Astrocyte (in vitro differentiated cells and primary cell): ENCODE measurements around the gene IGSF21. TPM values are rescaled to one million over a fixed set of nuclear protein-coding genes. Genes with fewer than 3 reads are reported as not detected.

Source experiments
- DNase-seq: peaks from one replicate; pipeline ENCODE4 v3.0.0-alpha.2; 2010; ENCODE audit warnings: low read depth
- FAIRE-seq: peaks from 2 replicates; lab custom pipeline; 2011; peaks lifted over from hg19 to GRCh38; lab: Jason Lieb, UNC
- H2AFZ ChIP-seq: 2 replicates; pipeline ENCODE4 v1.6.0; 2012; ENCODE audit warnings: low read depth, low read length, inconsistent platforms
- H3K27ac ChIP-seq: 2 replicates; pipeline ENCODE4 v1.5.1; 2011; ENCODE audit warnings: low read depth, low read length, inconsistent platforms
- H3K27me3 ChIP-seq: 2 replicates; pipeline ENCODE4 v1.6.0; 2011; ENCODE audit warnings: low read length, inconsistent platforms; ENCODE audit not compliant: insufficient read depth
- H3K36me3 ChIP-seq: 2 replicates; pipeline ENCODE4 v1.5.1; 2011; ENCODE audit warnings: low read length, inconsistent platforms; ENCODE audit not compliant: insufficient read depth
- H3K4me1 ChIP-seq: 2 replicates; pipeline ENCODE4 v1.5.1; 2011; ENCODE audit warnings: low read length, inconsistent platforms; ENCODE audit not compliant: insufficient read depth
- H3K4me2 ChIP-seq: 2 replicates; pipeline ENCODE4 v1.6.0; 2012; ENCODE audit warnings: low read length, inconsistent platforms
- H3K4me3 ChIP-seq: 2 replicates; pipeline ENCODE4 v1.5.1; 2011; ENCODE audit warnings: low read depth, mild to moderate bottlenecking, low read length, inconsistent platforms; ENCODE audit not compliant: insufficient read depth
- H3K79me2 ChIP-seq: 2 replicates; pipeline ENCODE4 v1.6.0; 2012; ENCODE audit warnings: mild to moderate bottlenecking, low read length, inconsistent platforms; ENCODE audit not compliant: insufficient read depth
- H3K9ac ChIP-seq: 2 replicates; pipeline ENCODE4 v1.6.0; 2012; ENCODE audit warnings: mild to moderate bottlenecking, low read length, inconsistent platforms
- H3K9me3 ChIP-seq: 2 replicates; pipeline ENCODE4 v1.5.1; 2012; ENCODE audit warnings: low read depth, mild to moderate bottlenecking, low read length, inconsistent platforms; ENCODE audit not compliant: insufficient read depth
- H4K20me1 ChIP-seq: 2 replicates; pipeline ENCODE4 v1.6.0; 2012; ENCODE audit warnings: low read length, inconsistent platforms; ENCODE audit not compliant: insufficient read depth
- H3K27ac Mint-ChIP-seq: one replicate; pipeline ENCODE4 v1.8.0; 2021; ENCODE audit warnings: mild to moderate bottlenecking, mixed read lengths; ENCODE audit not compliant: unreplicated experiment
- H3K27me3 Mint-ChIP-seq: one replicate; pipeline ENCODE4 v1.8.0; 2021; ENCODE audit warnings: low read depth, mixed read lengths; ENCODE audit not compliant: unreplicated experiment
- H3K36me3 Mint-ChIP-seq: one replicate; pipeline ENCODE4 v1.8.0; 2021; ENCODE audit warnings: low read depth, mixed read lengths; ENCODE audit not compliant: unreplicated experiment
- H3K4me1 Mint-ChIP-seq: one replicate; pipeline ENCODE4 v1.8.0; 2021; ENCODE audit warnings: low read depth, mixed read lengths; ENCODE audit not compliant: unreplicated experiment
- H3K4me3 Mint-ChIP-seq: one replicate; pipeline ENCODE4 v1.8.0; 2021; ENCODE audit warnings: mild to moderate bottlenecking, moderate library complexity, mixed read lengths; ENCODE audit not compliant: unreplicated experiment
- H3K9me3 Mint-ChIP-seq: one replicate; pipeline ENCODE4 v1.8.0; 2021; ENCODE audit warnings: mild to moderate bottlenecking, mixed read lengths; ENCODE audit not compliant: unreplicated experiment
- EZH2 ChIP-seq: IDR thresholded peaks from 2 replicates; pipeline ENCODE4 v1.6.1; 2012; ENCODE audit warnings: mild to moderate bottlenecking, low read length, inconsistent platforms; ENCODE audit not compliant: insufficient read depth
- total RNA-seq: library from RNA; stranded (reverse); gene quantifications from 2 replicates; pipeline ENCODE4 v1.2.1, GENCODE V29; 2021
- TF ChIP-seq, protein P1 (sequence below): IDR thresholded peaks from 2 replicates; pipeline ENCODE4 v1.5.1; 2011; ENCODE audit warnings: low read depth, mild to moderate bottlenecking, inconsistent platforms, low read length, moderate library complexity; ENCODE audit not compliant: insufficient read depth

Gene IGSF21
- total RNA-seq, 1 donor from 2014 or later = not detected

DNA sequence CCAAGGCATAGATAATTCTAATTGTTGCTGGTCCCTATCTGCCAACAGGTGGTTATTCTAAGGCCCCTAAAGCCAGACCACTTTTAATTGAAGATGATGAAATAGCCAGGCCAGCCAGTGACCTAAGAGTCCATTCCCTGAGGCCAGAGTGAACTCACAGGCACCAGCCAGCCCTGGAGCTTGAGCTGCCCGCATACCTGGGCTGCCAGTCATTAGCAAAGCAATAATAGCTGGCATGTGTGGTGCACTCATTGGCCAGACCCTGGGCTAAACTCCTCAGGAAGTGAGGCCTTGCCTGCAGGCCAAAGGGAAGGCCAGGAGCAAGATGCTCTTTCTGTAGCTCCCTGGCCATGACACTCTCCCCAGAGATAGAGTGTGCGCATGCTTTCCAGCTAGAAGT is 192.8 kb downstream of the IGSF21 start:
- Mint-ChIP-seq H3K4me1 (no peaks in the 10 kb centered on the region), H3K27me3 (peaks cover 50% of the 10 kb centered on the region), H3K27ac (no peak overlapping the region), H3K9me3 (peaks cover 6% of the 10 kb centered on the region), H3K36me3 (no peaks in the 10 kb centered on the region), H3K4me3 (no peak overlapping the region)
- no peak overlapping the region for H3K4me3 ChIP-seq
- no peaks in the 10 kb centered on the region for H4K20me1 ChIP-seq
- H3K79me2 ChIP-seq = no peaks in the 10 kb centered on the region
- H3K4me2 ChIP-seq = no peak overlapping the region
- no peak overlapping the region for H3K9ac ChIP-seq
- no peaks in the 10 kb centered on the region for H3K27me3 ChIP-seq
- no peak overlapping the region for H2AFZ ChIP-seq
- FAIRE-seq (no peak), DNase-seq (no peak)
- H3K9me3 ChIP-seq = no peaks in the 10 kb centered on the region
- H3K36me3 ChIP-seq = no peaks in the 10 kb centered on the region
- H3K27ac ChIP-seq = no peak overlapping the region
- no peaks in the 10 kb centered on the region for H3K4me1 ChIP-seq
- TF ChIP-seq, protein P1, sequence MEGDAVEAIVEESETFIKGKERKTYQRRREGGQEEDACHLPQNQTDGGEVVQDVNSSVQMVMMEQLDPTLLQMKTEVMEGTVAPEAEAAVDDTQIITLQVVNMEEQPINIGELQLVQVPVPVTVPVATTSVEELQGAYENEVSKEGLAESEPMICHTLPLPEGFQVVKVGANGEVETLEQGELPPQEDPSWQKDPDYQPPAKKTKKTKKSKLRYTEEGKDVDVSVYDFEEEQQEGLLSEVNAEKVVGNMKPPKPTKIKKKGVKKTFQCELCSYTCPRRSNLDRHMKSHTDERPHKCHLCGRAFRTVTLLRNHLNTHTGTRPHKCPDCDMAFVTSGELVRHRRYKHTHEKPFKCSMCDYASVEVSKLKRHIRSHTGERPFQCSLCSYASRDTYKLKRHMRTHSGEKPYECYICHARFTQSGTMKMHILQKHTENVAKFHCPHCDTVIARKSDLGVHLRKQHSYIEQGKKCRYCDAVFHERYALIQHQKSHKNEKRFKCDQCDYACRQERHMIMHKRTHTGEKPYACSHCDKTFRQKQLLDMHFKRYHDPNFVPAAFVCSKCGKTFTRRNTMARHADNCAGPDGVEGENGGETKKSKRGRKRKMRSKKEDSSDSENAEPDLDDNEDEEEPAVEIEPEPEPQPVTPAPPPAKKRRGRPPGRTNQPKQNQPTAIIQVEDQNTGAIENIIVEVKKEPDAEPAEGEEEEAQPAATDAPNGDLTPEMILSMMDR = no peak
- TF ChIP-seq EZH2 = no peak

DNA sequence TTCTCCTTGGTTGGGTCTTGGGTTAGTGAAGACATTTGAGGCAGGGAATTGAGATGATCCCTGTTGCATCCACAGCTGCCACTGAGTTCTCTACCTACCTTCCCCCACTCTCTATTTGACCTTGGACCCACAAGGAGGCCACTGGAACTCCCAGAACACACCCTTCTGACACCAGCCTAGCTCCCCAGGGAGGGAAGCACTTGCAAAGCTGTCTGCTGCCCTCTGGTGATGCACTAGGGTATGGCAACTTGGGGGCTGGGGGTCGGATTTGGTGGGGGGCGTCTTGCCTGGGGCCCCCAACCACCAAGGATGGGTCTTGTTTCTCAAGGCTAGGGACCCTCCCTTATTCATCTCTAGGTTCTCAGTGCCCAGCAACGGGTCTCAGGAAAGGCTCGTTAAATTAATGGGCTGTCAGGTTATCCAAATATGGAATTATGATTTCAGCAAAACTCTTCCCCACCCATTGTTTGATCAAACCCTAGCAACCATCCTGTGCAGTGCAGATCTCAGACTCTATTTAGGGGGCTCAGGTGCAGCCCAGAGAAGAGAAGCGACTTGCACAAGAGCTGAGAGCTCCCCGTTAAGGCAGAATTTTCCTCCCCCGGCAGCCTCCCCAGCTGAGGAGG is 195.3 kb downstream of the IGSF21 start:
- no peaks in the 10 kb centered on the region for H3K79me2 ChIP-seq
- no peaks in the 10 kb centered on the region for H3K4me1 Mint-ChIP-seq
- H3K36me3 ChIP-seq = no peaks in the 10 kb centered on the region
- H2AFZ ChIP-seq = no peak overlapping the region
- no peak overlapping the region for H3K27ac Mint-ChIP-seq
- H3K27me3 Mint-ChIP-seq = peaks cover 38% of the 10 kb centered on the region
- no peak overlapping the region for H3K27ac ChIP-seq
- no peaks in the 10 kb centered on the region for H3K9me3 ChIP-seq
- H3K4me2 ChIP-seq = no peak overlapping the region
- DNase-seq = no peak
- H4K20me1 ChIP-seq = no peaks in the 10 kb centered on the region
- peaks cover 2% of the 10 kb centered on the region for H3K9me3 Mint-ChIP-seq
- no peak for FAIRE-seq
- no peak overlapping the region for H3K4me3 Mint-ChIP-seq
- TF ChIP-seq, protein P1 = no peak
- TF ChIP-seq EZH2 = no peak
- H3K27me3 ChIP-seq = no peaks in the 10 kb centered on the region
- H3K36me3 Mint-ChIP-seq = no peaks in the 10 kb centered on the region
- H3K4me1 ChIP-seq = no peaks in the 10 kb centered on the region
- no peak overlapping the region for H3K4me3 ChIP-seq
- no peak overlapping the region for H3K9ac ChIP-seq

DNA sequence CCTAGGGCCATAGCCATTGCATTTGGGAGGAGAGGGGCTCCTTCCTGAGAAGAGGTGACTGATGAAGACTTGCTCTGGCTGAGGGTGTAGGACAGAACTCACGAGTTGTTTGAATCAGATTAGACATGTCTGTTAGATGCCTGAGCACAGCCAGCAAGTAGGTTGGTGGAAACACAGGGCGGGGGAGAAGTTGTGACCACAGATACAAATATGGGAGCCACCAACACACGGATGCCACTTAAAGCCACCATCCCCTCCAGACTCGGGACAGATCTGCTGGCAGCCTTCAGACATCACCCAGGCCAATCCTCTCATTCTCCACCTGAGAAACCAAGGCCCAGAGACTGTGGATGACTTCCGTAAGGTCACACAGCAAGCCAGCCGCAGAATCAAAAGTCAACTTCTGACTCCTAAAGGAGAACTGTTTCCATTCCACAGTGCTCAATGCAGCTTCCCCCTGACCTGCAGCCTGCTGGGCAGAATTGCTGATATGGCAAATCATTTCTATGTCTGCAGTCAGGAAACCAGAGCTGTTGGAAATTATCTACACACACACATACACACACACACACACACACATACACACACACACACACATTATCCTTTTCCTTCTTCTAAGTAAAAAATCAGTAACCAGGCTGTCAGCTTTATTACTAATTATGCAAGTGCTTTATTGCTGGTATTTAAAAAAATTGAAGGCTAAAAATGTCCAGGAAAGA is 196.7 kb downstream of the IGSF21 start:
- FAIRE-seq (no peak), DNase-seq (no peak)
- no peak for TF ChIP-seq EZH2
- TF ChIP-seq, protein P1 = no peak
- no peaks in the 10 kb centered on the region for H3K4me1 Mint-ChIP-seq
- Histone ChIP-seq H3K4me1 (no peaks in the 10 kb centered on the region), H2AFZ (no peak overlapping the region), H3K4me2 (no peak overlapping the region), H4K20me1 (no peaks in the 10 kb centered on the region), H3K9ac (no peak overlapping the region), H3K27ac (no peak overlapping the region), H3K9me3 (no peaks in the 10 kb centered on the region), H3K36me3 (no peaks in the 10 kb centered on the region), H3K79me2 (no peaks in the 10 kb centered on the region), H3K27me3 (no peaks in the 10 kb centered on the region), H3K4me3 (no peak overlapping the region)
- no peaks in the 10 kb centered on the region for H3K36me3 Mint-ChIP-seq
- no peak overlapping the region for H3K4me3 Mint-ChIP-seq
- H3K27ac Mint-ChIP-seq = no peak overlapping the region
- H3K9me3 Mint-ChIP-seq = peaks cover 2% of the 10 kb centered on the region
- H3K27me3 Mint-ChIP-seq = peaks cover 32% of the 10 kb centered on the region
